ENCODE data around the gene SLC47A2.
"Not testable (repeated sequence)": the region's sequence is repeated elsewhere in the genome, so short reads cannot be mapped to it uniquely, and the experiment has no call there.

The SLC47A2 gene, protein sequence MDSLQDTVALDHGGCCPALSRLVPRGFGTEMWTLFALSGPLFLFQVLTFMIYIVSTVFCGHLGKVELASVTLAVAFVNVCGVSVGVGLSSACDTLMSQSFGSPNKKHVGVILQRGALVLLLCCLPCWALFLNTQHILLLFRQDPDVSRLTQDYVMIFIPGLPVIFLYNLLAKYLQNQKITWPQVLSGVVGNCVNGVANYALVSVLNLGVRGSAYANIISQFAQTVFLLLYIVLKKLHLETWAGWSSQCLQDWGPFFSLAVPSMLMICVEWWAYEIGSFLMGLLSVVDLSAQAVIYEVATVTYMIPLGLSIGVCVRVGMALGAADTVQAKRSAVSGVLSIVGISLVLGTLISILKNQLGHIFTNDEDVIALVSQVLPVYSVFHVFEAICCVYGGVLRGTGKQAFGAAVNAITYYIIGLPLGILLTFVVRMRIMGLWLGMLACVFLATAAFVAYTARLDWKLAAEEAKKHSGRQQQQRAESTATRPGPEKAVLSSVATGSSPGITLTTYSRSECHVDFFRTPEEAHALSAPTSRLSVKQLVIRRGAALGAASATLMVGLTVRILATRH
- long read RNA-seq: 0 reads

DNA sequence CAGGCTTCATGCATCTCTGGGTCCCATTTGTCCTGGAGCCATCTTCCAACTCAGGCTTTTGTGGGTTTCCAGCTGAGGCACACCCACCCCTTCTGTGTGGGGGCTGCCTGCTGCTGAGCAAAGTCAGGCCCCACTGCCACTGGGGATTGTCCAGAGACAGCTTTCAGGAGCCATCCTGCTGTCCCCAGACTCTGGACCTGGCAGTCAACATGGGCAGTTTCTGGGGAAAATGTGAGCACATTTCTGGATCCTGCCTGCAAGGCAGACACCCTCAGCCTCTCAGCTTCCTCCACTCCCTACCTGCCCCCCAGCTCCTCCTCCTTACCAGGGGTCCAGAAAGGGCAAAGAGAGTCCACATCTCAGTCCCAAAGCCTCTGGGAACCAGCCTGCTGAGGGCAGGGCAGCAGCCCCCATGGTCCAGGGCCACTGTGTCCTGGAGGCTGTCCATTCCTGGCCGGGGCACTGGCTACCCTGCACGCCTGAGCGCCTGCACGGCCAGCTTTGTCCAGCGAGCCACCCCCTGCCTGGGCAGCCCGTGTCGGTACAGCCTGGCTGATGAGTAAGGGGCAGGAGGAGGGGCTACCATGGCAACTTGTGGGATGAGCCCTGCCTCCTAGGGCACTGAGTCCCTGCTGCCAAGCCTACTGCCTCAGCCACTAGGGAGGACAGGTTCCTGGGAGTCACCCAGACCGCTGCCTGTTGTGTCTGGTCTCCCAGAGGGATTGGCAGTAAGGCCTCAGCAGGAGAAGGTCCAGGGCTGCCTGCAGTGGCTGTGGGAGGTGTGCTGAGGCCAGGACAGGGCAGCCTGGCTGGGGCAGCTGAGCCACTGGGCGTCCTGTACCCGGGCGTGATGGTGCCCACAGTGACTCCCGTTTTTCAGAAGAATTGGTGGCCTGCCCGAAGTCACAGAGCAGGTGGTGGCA is at the start of gene SLC47A2:
Gene SLC47A2 (minus strand): TSS at position 477 of the 923 bp plus-strand sequence. CDS start 29 bp downstream, at position 448.
- Histone ChIP-seq H3K27me3 (ENCODE audit: insufficient read depth, poor library complexity, severe bottlenecking) (no peaks in the 10 kb centered on the region), H3K4me3 (replicated peaks; ENCODE audit: insufficient read depth, low read length) (no peak within 1 kb of the TSS), H3K27ac (replicated peaks) (no peak within 1 kb of the TSS)
- DNase-seq (ENCODE audit: low read depth in 1 of 2, low spot score in 1 of 2): no peak
- TF ChIP-seq, protein P1, sequence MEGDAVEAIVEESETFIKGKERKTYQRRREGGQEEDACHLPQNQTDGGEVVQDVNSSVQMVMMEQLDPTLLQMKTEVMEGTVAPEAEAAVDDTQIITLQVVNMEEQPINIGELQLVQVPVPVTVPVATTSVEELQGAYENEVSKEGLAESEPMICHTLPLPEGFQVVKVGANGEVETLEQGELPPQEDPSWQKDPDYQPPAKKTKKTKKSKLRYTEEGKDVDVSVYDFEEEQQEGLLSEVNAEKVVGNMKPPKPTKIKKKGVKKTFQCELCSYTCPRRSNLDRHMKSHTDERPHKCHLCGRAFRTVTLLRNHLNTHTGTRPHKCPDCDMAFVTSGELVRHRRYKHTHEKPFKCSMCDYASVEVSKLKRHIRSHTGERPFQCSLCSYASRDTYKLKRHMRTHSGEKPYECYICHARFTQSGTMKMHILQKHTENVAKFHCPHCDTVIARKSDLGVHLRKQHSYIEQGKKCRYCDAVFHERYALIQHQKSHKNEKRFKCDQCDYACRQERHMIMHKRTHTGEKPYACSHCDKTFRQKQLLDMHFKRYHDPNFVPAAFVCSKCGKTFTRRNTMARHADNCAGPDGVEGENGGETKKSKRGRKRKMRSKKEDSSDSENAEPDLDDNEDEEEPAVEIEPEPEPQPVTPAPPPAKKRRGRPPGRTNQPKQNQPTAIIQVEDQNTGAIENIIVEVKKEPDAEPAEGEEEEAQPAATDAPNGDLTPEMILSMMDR (IDR thresholded peaks at IDR 0.05; ENCODE audit: insufficient read depth, low read length): no peak
- no peak for TF ChIP-seq GABPA (IDR thresholded peaks at IDR 0.05; ENCODE audit: low read depth)
- TF ChIP-seq POLR2AphosphoS5 (IDR thresholded peaks at IDR 0.05; ENCODE audit: low read depth): no peak
- TF ChIP-seq, protein P2, sequence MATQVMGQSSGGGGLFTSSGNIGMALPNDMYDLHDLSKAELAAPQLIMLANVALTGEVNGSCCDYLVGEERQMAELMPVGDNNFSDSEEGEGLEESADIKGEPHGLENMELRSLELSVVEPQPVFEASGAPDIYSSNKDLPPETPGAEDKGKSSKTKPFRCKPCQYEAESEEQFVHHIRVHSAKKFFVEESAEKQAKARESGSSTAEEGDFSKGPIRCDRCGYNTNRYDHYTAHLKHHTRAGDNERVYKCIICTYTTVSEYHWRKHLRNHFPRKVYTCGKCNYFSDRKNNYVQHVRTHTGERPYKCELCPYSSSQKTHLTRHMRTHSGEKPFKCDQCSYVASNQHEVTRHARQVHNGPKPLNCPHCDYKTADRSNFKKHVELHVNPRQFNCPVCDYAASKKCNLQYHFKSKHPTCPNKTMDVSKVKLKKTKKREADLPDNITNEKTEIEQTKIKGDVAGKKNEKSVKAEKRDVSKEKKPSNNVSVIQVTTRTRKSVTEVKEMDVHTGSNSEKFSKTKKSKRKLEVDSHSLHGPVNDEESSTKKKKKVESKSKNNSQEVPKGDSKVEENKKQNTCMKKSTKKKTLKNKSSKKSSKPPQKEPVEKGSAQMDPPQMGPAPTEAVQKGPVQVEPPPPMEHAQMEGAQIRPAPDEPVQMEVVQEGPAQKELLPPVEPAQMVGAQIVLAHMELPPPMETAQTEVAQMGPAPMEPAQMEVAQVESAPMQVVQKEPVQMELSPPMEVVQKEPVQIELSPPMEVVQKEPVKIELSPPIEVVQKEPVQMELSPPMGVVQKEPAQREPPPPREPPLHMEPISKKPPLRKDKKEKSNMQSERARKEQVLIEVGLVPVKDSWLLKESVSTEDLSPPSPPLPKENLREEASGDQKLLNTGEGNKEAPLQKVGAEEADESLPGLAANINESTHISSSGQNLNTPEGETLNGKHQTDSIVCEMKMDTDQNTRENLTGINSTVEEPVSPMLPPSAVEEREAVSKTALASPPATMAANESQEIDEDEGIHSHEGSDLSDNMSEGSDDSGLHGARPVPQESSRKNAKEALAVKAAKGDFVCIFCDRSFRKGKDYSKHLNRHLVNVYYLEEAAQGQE (IDR thresholded peaks at IDR 0.05; ENCODE audit: insufficient replicate concordance, low read depth): no peak
- no peak for TF ChIP-seq SPI1 (IDR thresholded peaks at IDR 0.05; ENCODE audit: borderline replicate concordance, low read depth)

DNA sequence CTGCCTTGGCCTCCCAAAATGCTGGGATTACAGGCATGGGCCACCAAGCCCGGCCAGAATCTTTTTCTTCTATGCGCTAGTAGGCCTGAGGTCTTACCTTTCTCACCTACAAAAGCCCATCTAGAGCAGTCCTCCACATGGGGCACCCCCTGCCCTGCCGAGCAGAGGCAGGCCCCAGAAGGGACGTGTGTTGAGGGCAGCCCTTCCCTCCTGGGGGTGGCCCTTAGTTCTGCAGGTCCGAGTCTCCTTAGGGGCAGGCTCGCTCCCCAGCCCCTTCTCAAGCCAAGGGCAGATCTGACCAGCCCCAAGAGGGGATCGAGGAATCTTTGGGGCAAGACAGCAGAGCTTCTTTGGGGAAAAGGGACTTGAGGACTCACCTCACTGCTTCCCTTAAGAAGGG is 49.6 kb upstream of the SLC47A2 start:
- TF ChIP-seq, protein P1 (IDR thresholded peaks at IDR 0.05; ENCODE audit: insufficient read depth, low read length): no peak
- no peak for TF ChIP-seq GABPA (IDR thresholded peaks at IDR 0.05; ENCODE audit: low read depth)
- TF ChIP-seq POLR2AphosphoS5 (IDR thresholded peaks at IDR 0.05; ENCODE audit: low read depth): no peak
- no peak for TF ChIP-seq SPI1 (IDR thresholded peaks at IDR 0.05; ENCODE audit: borderline replicate concordance, low read depth)
- TF ChIP-seq, protein P2 (IDR thresholded peaks at IDR 0.05; ENCODE audit: insufficient replicate concordance, low read depth): no peak
- H3K27ac ChIP-seq (replicated peaks): no peak overlapping the region
- no peaks in the 10 kb centered on the region for H3K27me3 ChIP-seq (ENCODE audit: insufficient read depth, poor library complexity, severe bottlenecking)
- H3K4me3 ChIP-seq (replicated peaks; ENCODE audit: insufficient read depth, low read length): no peak overlapping the region
- DNase-seq (ENCODE audit: low read depth in 1 of 2, low spot score in 1 of 2): no peak

DNA sequence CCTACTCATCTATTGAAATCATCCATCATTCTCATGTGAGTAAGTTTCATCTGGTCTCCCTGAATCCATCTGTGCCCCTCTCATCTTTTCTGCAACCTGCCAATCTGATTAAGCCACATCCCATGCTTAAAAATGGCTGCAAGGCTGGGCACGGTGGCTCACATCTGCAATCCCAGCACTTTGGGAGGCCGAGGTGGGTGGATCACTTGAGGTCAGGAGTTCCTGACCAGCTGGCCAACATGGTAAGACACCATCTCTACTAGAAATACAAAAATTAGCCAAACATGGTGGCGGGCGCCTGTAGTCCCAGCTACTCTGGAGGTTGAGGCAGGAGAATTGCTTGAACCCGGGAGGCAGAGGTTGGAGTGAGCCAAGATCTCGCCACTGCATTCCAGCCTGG is 47.6 kb upstream of the SLC47A2 start:
- not testable (repeated sequence) for DNase-seq (ENCODE audit: low read depth in 1 of 2, low spot score in 1 of 2); H3K27me3 ChIP-seq (ENCODE audit: insufficient read depth, poor library complexity, severe bottlenecking); H3K4me3 ChIP-seq (replicated peaks; ENCODE audit: insufficient read depth, low read length); H3K27ac ChIP-seq (replicated peaks)

DNA sequence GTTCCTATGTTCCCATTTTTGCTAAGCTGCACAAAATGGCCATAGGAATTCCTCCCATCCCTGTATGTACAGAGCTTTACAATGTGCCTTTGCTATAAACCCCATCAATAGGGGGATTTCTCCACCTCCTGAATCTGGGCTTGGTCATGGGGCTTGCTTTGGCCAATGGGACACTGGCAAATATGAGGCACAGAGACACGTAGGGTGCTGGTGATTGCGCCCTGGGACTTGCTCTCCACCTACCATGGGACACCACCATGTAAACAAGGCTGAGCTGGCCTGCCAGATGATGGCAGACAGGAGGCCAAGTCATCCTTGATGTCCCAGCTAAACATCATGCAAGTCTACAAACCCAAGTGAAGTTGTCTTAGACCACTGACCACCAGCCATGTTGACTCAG is 47.0 kb upstream of the SLC47A2 start:
- Histone ChIP-seq H3K27me3 (ENCODE audit: insufficient read depth, poor library complexity, severe bottlenecking) (no peaks in the 10 kb centered on the region), H3K27ac (replicated peaks) (no peak overlapping the region), H3K4me3 (replicated peaks; ENCODE audit: insufficient read depth, low read length) (no peak overlapping the region)
- TF ChIP-seq POLR2AphosphoS5 (IDR thresholded peaks at IDR 0.05; ENCODE audit: low read depth): no peak
- TF ChIP-seq, protein P2 (IDR thresholded peaks at IDR 0.05; ENCODE audit: insufficient replicate concordance, low read depth): no peak
- TF ChIP-seq GABPA (IDR thresholded peaks at IDR 0.05; ENCODE audit: low read depth): no peak
- TF ChIP-seq, protein P1 (IDR thresholded peaks at IDR 0.05; ENCODE audit: insufficient read depth, low read length): no peak
- TF ChIP-seq SPI1 (IDR thresholded peaks at IDR 0.05; ENCODE audit: borderline replicate concordance, low read depth): no peak
- no peak for DNase-seq (ENCODE audit: low read depth in 1 of 2, low spot score in 1 of 2)
